HG03103 (cell line): ENCODE results near the gene DUSP5.
"Not testable (repeated sequence)": the region's sequence is repeated elsewhere in the genome, so short reads cannot be mapped to it uniquely, and the experiment has no call there.

Source experiments
- ATAC-seq: cut with Tn5 transposase; IDR thresholded peaks from one replicate; pipeline ENCODE4 v1.9.1; 2021; ENCODE audit warnings: low read depth; ENCODE audit not compliant: unreplicated experiment

The DUSP5 gene

GRCh38 chr10:110497438-110498086, at the start of gene DUSP5:
Gene DUSP5, plus strand, starts transcription at chr10:110497907. Its CDS starts 215 bp downstream, at chr10:110498122.
- ATAC-seq, result peak; percentile 55

- ATAC-seq, result no peak
These were observed 48.9 kb upstream of the DUSP5 start for GRCh38 chr10:110448682-110449418.

GRCh38 chr10:110455446-110455845, 42.3 kb upstream of the DUSP5 start:
- no peak for ATAC-seq

- ATAC-seq, result no peak
These were observed 41.7 kb upstream of the DUSP5 start for GRCh38 chr10:110456046-110456445.

- ATAC-seq, result no peak
These were observed 41.1 kb upstream of the DUSP5 start for GRCh38 chr10:110456523-110457091.

- ATAC-seq, result no peak
These were observed 39.9 kb upstream of the DUSP5 start for GRCh38 chr10:110457851-110458250.

GRCh38 chr10:110458266-110458920, 39.3 kb upstream of the DUSP5 start:
- ATAC-seq, result no peak

GRCh38 chr10:110459600-110459999, 38.1 kb upstream of the DUSP5 start:
- no peak for ATAC-seq

GRCh38 chr10:110460111-110460809, 37.4 kb upstream of the DUSP5 start:
- no peak for ATAC-seq

GRCh38 chr10:110461088-110461487, 36.6 kb upstream of the DUSP5 start:
- no peak for ATAC-seq

- no peak for ATAC-seq
These were observed 36.2 kb upstream of the DUSP5 start for GRCh38 chr10:110461530-110461929.

- no peak for ATAC-seq
These were observed 35.3 kb upstream of the DUSP5 start for GRCh38 chr10:110462166-110463095.

GRCh38 chr10:110468258-110468657, 29.4 kb upstream of the DUSP5 start:
- not testable (repeated sequence) for ATAC-seq

GRCh38 chr10:110470541-110470940, 27.2 kb upstream of the DUSP5 start:
- ATAC-seq, result not testable (repeated sequence)

GRCh38 chr10:110471566-110472139, 26.1 kb upstream of the DUSP5 start:
- ATAC-seq, result no peak

- no peak for ATAC-seq
These were observed 23.7 kb upstream of the DUSP5 start for GRCh38 chr10:110474017-110474416.

- no peak for ATAC-seq
These were observed 22.9 kb upstream of the DUSP5 start for GRCh38 chr10:110474826-110475225.

GRCh38 chr10:110475722-110476515, 21.8 kb upstream of the DUSP5 start:
- no peak for ATAC-seq
